HS-5 (cell line): ENCODE results near the gene GPR55.

Experiments used
- DNase-seq: peaks from one replicate; pipeline ENCODE4 v3.0.0-alpha.2; 2012; ENCODE audit warnings: low read depth

GPR55 gene

DNA sequence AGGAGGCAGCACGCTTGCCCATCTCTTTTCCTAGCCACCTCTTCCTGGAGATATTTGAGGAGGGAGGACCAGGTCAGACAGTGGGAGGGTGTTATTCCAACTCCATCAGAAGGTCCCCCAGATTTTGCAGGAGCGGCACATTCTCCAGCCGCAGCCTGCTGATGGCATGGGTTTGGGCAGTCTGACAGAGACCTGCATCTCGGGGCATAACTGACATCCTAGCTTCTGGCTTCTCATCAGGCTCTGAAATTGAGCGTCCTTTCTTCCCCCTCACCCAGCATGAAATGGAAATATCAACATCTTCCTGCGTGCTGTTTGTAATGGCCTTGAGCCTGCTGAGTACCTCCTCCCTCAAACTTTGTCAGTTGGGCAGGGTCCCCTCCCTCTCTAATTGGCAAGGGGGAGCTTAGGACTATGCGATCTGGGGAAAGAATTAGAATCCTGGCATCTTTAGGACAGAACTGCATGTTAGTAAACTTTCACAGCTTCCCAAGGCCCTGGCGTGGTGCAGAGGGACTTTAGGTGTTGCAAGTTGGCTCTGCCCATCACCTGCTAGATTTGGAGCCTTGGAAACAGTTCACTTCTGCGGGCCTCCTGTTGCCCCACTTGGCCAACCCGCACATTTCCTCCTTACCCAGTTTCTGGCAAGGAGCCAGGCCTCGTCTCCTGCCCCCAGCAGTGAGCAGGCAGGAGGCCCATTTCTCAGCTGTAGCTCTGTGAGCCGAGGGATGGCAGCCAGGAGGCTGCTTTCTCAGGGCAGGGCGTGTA is 58.1 kb downstream of the GPR55 start:
- no peak for DNase-seq

DNA sequence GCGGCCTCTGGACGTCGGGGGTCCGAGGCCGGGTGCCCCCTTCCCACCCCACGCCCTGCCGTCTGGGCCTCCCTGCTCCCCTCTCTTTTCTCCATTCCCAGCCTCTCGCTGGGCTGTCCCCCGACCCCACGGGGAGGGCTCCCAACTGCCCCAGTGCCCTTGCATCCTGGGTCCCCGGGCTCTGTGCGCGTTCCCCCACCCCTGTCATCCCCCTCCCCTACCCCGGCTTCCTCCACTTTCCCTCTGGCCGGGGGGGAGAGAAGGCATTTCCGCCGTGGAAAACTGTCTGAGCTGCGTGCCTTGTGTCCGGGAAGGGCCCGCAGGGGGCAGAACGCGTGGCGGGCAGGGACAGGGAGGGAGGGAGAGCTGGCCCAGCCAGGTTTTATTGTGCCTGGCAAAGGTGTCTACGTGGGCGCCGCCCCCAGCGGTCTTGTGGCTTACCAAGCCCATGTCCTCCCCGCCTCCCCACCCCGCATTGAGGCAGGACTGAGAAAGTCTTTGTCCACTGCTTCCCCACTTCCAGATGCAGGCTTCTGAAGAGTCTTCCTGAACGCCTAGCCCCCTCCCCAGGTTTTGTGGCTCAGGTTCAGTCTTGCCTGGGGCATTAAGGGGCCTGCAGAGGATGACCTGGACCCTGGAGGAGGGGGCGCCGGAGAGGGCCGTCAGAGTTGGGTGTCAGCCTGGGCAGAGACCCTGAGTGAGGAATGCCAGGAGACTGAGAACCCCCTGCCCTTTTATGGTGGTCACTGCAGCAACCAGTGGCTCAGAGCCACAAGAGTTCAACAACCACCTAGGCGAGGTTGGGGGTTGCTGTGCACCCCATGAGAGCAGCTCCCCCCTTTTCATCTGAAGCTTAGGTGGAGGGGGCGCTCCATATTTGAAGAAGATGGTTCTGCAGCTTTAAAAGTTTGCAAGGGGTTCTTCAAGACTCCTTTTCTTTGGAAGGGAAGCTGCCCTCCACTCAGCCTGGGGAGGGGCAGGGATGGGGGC is 59.0 kb downstream of the GPR55 start:
- DNase-seq: no peak

DNA sequence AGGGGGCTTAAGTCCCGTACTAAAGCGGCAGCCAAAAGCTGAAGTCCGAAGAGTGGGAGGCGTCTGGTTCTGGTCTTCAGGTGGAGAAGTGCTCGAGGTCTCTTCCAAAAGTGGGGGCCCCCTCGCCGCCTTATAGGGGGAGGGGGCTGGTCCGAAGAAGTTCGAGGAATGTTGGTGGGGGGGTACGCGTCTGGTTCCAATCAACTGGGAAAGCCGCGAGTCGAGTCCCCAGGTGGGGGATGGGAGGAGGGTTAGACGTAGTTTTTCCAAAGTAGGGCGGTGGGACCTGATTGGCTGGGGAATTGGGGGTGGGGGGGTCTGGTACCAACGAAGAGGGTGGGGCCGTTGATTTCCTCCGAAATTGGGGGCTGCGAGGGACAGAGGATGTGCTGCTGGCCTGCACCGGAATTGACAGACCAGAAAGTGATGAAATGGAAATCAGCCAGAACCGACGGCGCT is 59.7 kb downstream of the GPR55 start:
- DNase-seq: no peak

DNA sequence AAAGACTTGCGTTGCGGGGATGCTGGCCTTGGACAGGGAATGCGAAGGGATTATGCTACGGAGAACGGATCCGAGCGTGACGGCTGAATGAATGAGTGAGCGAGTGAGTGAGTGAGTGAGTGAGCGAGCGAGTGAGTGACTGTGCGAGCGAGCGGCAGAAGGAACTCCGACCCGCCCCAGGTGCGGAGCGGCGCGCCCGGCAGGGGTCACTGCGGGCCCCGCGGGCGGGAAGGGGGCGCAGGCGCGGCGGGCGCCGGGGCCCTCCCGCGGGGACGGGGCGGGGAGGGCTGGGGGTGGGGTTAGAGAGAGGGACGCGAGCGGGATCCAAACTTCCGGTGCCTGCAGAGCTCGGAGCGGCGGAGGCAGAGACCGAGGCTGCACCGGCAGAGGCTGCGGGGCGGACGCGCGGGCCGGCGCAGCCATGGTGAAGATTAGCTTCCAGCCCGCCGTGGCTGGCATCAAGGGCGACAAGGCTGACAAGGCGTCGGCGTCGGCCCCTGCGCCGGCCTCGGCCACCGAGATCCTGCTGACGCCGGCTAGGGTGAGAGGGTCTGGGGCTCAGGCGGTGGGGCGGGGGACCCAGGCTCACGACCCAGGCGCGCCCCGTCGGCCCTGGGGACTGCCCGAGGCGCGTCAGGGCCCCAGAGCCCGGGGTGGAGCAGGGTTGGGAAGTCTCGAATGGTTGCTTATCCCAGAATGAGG is 60.3 kb downstream of the GPR55 start, which contains the start of gene ITM2C:
Gene ITM2C, plus strand, starts transcription at position 338 of the 702 bp plus-strand sequence. Its CDS starts 84 bp downstream, at position 422.
- peak; percentile 14 for DNase-seq

DNA sequence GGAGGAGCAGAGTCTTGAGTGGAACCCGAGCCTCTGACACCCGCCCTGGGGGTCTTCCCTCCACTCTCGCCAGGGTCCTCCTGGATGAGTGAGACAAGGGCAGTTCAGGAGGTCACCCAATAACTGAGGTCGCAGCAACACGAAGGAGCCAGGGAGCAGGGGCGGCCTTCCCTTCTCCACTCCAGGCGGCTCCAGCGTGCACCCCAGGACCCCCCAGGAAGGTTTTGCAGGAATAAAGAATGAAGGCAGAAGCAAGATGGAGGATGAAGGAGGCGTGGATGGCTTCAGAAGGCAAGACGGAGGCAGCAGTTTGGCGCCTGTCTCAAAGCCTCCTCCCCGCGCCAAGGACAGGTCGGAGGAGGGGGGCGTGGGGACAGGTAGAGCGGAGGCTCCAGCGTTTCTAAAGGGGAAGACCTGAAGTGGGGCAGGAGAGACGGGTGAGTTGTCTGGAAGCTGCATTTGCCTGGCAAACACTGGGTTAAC is 60.9 kb downstream of the GPR55 start:
- DNase-seq: no peak

DNA sequence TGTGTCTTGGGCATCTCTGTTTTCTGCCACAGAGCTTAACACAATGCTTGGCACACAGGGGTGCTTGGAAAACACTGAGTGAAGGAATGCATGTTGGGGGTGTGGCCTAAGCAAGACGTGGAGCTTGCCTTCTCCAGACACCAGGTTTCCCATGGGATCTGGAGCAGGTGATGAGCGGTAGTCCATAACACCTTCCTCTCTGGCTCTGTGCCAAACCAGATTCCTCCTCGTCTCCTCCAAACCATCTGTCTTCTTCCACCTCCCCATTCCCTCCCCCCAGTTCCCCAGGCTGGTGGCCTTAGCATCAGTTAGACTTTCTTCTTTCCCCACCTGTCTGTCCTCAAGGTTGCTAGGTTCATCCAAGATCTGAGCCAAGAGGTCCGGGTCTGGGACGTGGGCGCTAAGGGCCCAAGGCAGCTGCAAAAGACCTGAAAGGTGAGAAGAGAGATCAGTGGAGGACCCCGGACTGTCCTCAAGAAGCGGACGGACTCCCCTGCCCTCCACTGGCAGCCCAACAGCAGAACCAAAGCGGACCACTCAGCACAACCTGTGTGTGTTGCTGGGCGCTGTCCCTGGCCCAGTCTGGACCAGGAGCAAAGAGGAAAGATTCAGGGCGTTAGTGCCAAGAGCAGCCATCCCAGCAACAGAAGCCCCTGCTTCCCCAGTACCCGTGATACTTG is 61.5 kb downstream of the GPR55 start:
- DNase-seq: no peak

DNA sequence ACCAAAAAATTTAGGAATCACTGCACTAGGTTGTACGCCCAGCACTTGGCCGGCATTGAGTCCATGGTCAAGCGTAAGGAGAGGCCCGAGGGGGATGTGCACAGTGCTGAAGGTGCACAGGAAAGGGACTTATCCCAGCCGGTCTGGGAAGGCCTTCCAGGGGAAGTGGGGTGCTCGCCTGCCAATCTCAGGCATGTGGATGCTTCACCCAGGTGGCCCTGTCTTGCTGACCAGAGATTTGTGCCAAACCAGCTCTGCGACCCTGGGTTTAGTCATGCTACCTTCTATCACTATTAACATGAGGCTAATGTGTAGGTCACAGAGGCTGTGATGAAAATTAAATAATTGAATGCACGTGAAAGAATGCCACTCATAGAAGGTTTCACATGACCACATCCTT is 62.0 kb downstream of the GPR55 start:
- no peak for DNase-seq

DNA sequence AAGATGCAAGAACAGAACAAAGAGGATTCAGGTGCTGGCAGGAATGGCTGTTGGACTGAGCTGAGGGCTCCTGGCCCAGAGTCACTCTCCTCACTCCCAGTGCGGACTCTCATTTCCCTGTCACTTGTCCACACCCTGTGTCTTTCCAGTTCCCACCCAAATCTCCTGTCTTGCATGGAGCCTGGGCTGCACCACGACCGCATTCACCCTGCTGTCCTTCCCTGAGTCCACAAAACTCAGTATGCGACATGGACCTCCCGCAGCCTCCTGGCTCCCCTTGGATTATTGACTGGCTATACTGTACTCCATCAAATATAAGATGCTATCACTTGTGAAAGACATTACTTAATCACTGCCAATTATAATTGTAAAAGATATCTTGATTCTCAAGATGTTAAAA is 62.8 kb downstream of the GPR55 start:
- DNase-seq: no peak

DNA sequence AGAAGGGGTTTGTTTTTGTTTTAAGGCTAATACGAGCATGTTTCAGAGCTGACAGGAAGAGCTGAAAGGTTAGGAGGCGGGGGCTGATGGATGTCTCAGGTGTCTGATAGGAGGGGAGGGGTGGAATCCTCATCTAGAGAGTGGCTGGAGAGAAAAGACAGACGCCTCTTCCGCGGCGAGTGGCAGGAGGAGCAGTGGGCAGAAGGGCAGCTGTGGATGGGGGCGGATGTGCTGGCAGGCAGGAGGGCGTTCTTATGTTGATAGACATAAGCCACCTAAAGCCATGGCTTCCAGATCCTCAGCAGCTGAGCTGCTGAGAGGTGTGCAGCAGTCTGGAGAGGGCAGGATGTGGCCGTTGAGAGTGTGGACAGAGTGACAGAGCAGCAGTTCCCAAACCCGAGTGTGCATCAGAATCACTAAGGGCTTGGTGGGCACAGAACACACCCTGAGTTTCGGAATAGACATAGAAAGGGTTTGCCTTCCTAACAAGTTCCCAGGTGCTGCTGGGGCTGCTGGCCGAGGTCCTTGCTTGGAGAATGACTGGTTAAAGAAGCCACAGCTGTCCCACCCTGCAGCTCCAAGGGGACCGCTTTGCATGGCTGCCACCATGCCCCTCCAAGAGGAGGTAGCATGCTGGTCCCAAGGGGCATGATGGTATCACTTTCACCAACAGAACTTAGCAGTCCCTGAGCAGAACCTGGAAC is 63.3 kb downstream of the GPR55 start:
- no peak for DNase-seq
